HFF-Myc (cell line): ENCODE measurements around the gene FOSB.

ENCODE experiments used
- DNase-seq: peaks from one replicate; pipeline ENCODE4 v3.0.0-alpha.2; 2011; ENCODE audit warnings: low read depth; ENCODE audit errors: extremely low read depth
- H3K4me3 ChIP-seq: replicated peaks from 2 replicates; pipeline ENCODE4 v1.5.1; 2011; ENCODE audit warnings: low read depth, mild to moderate bottlenecking, control low read depth, low read length
- CTCF ChIP-seq: IDR thresholded peaks from 2 replicates; pipeline ENCODE4 v1.5.1; 2012; ENCODE audit warnings: mild to moderate bottlenecking, low read depth, low read length, control low read depth; ENCODE audit errors: missing control alignments

The FOSB gene

GRCh38 chr19:45456500-45456815, 11.3 kb upstream of the FOSB start:
- H3K4me3 ChIP-seq = no peak overlapping the region
- DNase-seq = no peak
- no peak for TF ChIP-seq CTCF

- no peak for DNase-seq
- TF ChIP-seq CTCF = no peak
- H3K4me3 ChIP-seq = no peak overlapping the region
Observed at GRCh38 chr19:45457776-45458175, 10.0 kb upstream of the FOSB start.

- no peak for DNase-seq
- TF ChIP-seq CTCF = no peak
- H3K4me3 ChIP-seq = no peak overlapping the region
Observed at GRCh38 chr19:45460807-45461347, 6.9 kb upstream of the FOSB start.

GRCh38 chr19:45462174-45462573, 5.6 kb upstream of the FOSB start:
- DNase-seq = no peak
- no peak for TF ChIP-seq CTCF
- no peak overlapping the region for H3K4me3 ChIP-seq

- no peak overlapping the region for H3K4me3 ChIP-seq
- TF ChIP-seq CTCF = no peak
- no peak for DNase-seq
Observed at GRCh38 chr19:45463241-45463640, 4.6 kb upstream of the FOSB start.

GRCh38 chr19:45464274-45464673, 3.5 kb upstream of the FOSB start:
- no peak for DNase-seq
- no peak for TF ChIP-seq CTCF
- no peak overlapping the region for H3K4me3 ChIP-seq

GRCh38 chr19:45464852-45465441, 2.8 kb upstream of the FOSB start:
- DNase-seq = no peak
- TF ChIP-seq CTCF = no peak
- H3K4me3 ChIP-seq = no peak overlapping the region
